ENCODE data around the gene TACC2. TPM values are rescaled to one million over a fixed set of nuclear protein-coding genes. Genes with fewer than 3 reads are reported as not detected.

TACC2 gene
- total and polyA plus RNA-seq, 3 experiments from 2014 or later: not detected

- Histone ChIP-seq H3K4me1 (ENCODE audit: insufficient read depth, low read length) (no peaks in the 10 kb centered on the region), H3K4me3 (ENCODE audit: low read length) (no peak overlapping the region), H3K27ac (ENCODE audit: low read depth, low read length) (no peak overlapping the region), H3K36me3 (ENCODE audit: insufficient read depth, low read length) (no peaks in the 10 kb centered on the region), H3K27me3 (ENCODE audit: insufficient read depth, low read length, poor library complexity, severe bottlenecking) (no peaks in the 10 kb centered on the region), H3K9me3 (ENCODE audit: low read length) (no peaks in the 10 kb centered on the region)
- POLR2A ChIA-PET: no interaction called here
- Mint-ChIP-seq H3K4me3 (no peak overlapping the region), H3K4me1 (no peaks in the 10 kb centered on the region), H3K36me3 (no peaks in the 10 kb centered on the region), H3K27me3 (peaks cover 0 to 5% of the 10 kb centered on the region in 2 donors), H3K9me3 (no peaks in the 10 kb centered on the region), H3K27ac (peak overlapping the region in 1 of 8 donors; percentile 48)
- CTCF ChIA-PET: no interaction called here
- DNase-seq: no peak
These were observed 203.1 kb downstream of the TACC2 start for GRCh38 chr10:122191936-122192541.

GRCh38 chr10:122194251-122194650 is 205.3 kb downstream of the TACC2 start:
- Histone ChIP-seq H3K4me3 (ENCODE audit: low read length) (no peak overlapping the region), H3K9me3 (ENCODE audit: low read length) (no peaks in the 10 kb centered on the region), H3K36me3 (ENCODE audit: insufficient read depth, low read length) (no peaks in the 10 kb centered on the region), H3K27me3 (ENCODE audit: insufficient read depth, low read length, poor library complexity, severe bottlenecking) (no peaks in the 10 kb centered on the region), H3K27ac (ENCODE audit: low read depth, low read length) (no peak overlapping the region), H3K4me1 (ENCODE audit: insufficient read depth, low read length) (no peaks in the 10 kb centered on the region)
- Mint-ChIP-seq H3K27me3 (peaks cover 0 to 5% of the 10 kb centered on the region in 2 donors), H3K27ac (no peak overlapping the region), H3K9me3 (no peaks in the 10 kb centered on the region), H3K36me3 (no peaks in the 10 kb centered on the region), H3K4me1 (no peaks in the 10 kb centered on the region), H3K4me3 (no peak overlapping the region)
- ChIA-PET CTCF (no interaction called here), POLR2A (no interaction called here)
- no peak for DNase-seq

- no peaks in the 10 kb centered on the region for H3K9me3 ChIP-seq (ENCODE audit: low read length)
- Mint-ChIP-seq H3K9me3 (no peaks in the 10 kb centered on the region), H3K36me3 (no peaks in the 10 kb centered on the region), H3K27me3 (peaks cover 0 to 5% of the 10 kb centered on the region in 2 donors), H3K4me3 (no peak overlapping the region), H3K27ac (peak overlapping the region in 1 of 8 donors; percentile 43), H3K4me1 (no peaks in the 10 kb centered on the region)
- H3K27me3 ChIP-seq (ENCODE audit: insufficient read depth, low read length, poor library complexity, severe bottlenecking): no peaks in the 10 kb centered on the region
- no peaks in the 10 kb centered on the region for H3K36me3 ChIP-seq (ENCODE audit: insufficient read depth, low read length)
- ChIA-PET POLR2A (no interaction called here), CTCF (no interaction called here)
- H3K4me3 ChIP-seq (ENCODE audit: low read length): no peak overlapping the region
- no peak overlapping the region for H3K27ac ChIP-seq (ENCODE audit: low read depth, low read length)
- no peak for DNase-seq
- no peaks in the 10 kb centered on the region for H3K4me1 ChIP-seq (ENCODE audit: insufficient read depth, low read length)
These were observed 207.3 kb downstream of the TACC2 start for GRCh38 chr10:122196218-122196617.

GRCh38 chr10:122197611-122198222 is 208.8 kb downstream of the TACC2 start:
- Mint-ChIP-seq H3K36me3 (no peaks in the 10 kb centered on the region), H3K9me3 (no peaks in the 10 kb centered on the region), H3K27ac (no peak overlapping the region), H3K27me3 (peaks cover 0 to 4% of the 10 kb centered on the region in 2 donors), H3K4me3 (no peak overlapping the region), H3K4me1 (no peaks in the 10 kb centered on the region)
- Histone ChIP-seq H3K9me3 (ENCODE audit: low read length) (no peaks in the 10 kb centered on the region), H3K4me1 (ENCODE audit: insufficient read depth, low read length) (no peaks in the 10 kb centered on the region), H3K27me3 (ENCODE audit: insufficient read depth, low read length, poor library complexity, severe bottlenecking) (no peaks in the 10 kb centered on the region), H3K27ac (ENCODE audit: low read depth, low read length) (no peak overlapping the region), H3K36me3 (ENCODE audit: insufficient read depth, low read length) (no peaks in the 10 kb centered on the region), H3K4me3 (ENCODE audit: low read length) (no peak overlapping the region)
- ChIA-PET POLR2A (no interaction called here), CTCF (no interaction called here)
- no peak for DNase-seq

GRCh38 chr10:122198631-122199030 is 209.7 kb downstream of the TACC2 start:
- H3K4me1 ChIP-seq (ENCODE audit: insufficient read depth, low read length): no peaks in the 10 kb centered on the region
- Mint-ChIP-seq H3K9me3 (no peaks in the 10 kb centered on the region), H3K36me3 (no peaks in the 10 kb centered on the region), H3K27ac (no peak overlapping the region), H3K4me3 (no peak overlapping the region), H3K4me1 (no peaks in the 10 kb centered on the region), H3K27me3 (no peaks in the 10 kb centered on the region)
- CTCF ChIA-PET: no interaction called here
- no peaks in the 10 kb centered on the region for H3K9me3 ChIP-seq (ENCODE audit: low read length)
- H3K36me3 ChIP-seq (ENCODE audit: insufficient read depth, low read length): no peaks in the 10 kb centered on the region
- no peak overlapping the region for H3K27ac ChIP-seq (ENCODE audit: low read depth, low read length)
- no peaks in the 10 kb centered on the region for H3K27me3 ChIP-seq (ENCODE audit: insufficient read depth, low read length, poor library complexity, severe bottlenecking)
- H3K4me3 ChIP-seq (ENCODE audit: low read length): no peak overlapping the region
- POLR2A ChIA-PET: no interaction called here
- DNase-seq: no peak

- Histone ChIP-seq H3K4me3 (ENCODE audit: low read length) (no peak overlapping the region), H3K4me1 (ENCODE audit: insufficient read depth, low read length) (no peaks in the 10 kb centered on the region), H3K27ac (ENCODE audit: low read depth, low read length) (no peak overlapping the region), H3K27me3 (ENCODE audit: insufficient read depth, low read length, poor library complexity, severe bottlenecking) (no peaks in the 10 kb centered on the region), H3K36me3 (ENCODE audit: insufficient read depth, low read length) (no peaks in the 10 kb centered on the region), H3K9me3 (ENCODE audit: low read length) (no peaks in the 10 kb centered on the region)
- H3K4me3 Mint-ChIP-seq: no peak overlapping the region
- CTCF ChIA-PET: no interaction called here
- H3K9me3 Mint-ChIP-seq: no peaks in the 10 kb centered on the region
- no peaks in the 10 kb centered on the region for H3K36me3 Mint-ChIP-seq
- H3K4me1 Mint-ChIP-seq: no peaks in the 10 kb centered on the region
- H3K27ac Mint-ChIP-seq: no peak overlapping the region
- no peak for DNase-seq
- POLR2A ChIA-PET: no interaction called here
- H3K27me3 Mint-ChIP-seq: no peaks in the 10 kb centered on the region
These were observed 210.1 kb downstream of the TACC2 start for GRCh38 chr10:122199070-122199469.

- POLR2A ChIA-PET: no interaction called here
- Histone ChIP-seq H3K27me3 (ENCODE audit: insufficient read depth, low read length, poor library complexity, severe bottlenecking) (no peaks in the 10 kb centered on the region), H3K9me3 (ENCODE audit: low read length) (no peaks in the 10 kb centered on the region)
These were observed 210.7 kb downstream of the TACC2 start for GRCh38 chr10:122199689-122200088.

GRCh38 chr10:122201401-122201800 is 212.4 kb downstream of the TACC2 start:
- POLR2A ChIA-PET: no interaction called here
- no peaks in the 10 kb centered on the region for H3K36me3 Mint-ChIP-seq
- H3K9me3 Mint-ChIP-seq: no peaks in the 10 kb centered on the region
- Histone ChIP-seq H3K27ac (ENCODE audit: low read depth, low read length) (no peak overlapping the region), H3K9me3 (ENCODE audit: low read length) (no peaks in the 10 kb centered on the region), H3K27me3 (ENCODE audit: insufficient read depth, low read length, poor library complexity, severe bottlenecking) (no peaks in the 10 kb centered on the region), H3K4me3 (ENCODE audit: low read length) (no peak overlapping the region), H3K36me3 (ENCODE audit: insufficient read depth, low read length) (no peaks in the 10 kb centered on the region), H3K4me1 (ENCODE audit: insufficient read depth, low read length) (no peaks in the 10 kb centered on the region)
- H3K27ac Mint-ChIP-seq: no peak overlapping the region
- H3K4me1 Mint-ChIP-seq: no peaks in the 10 kb centered on the region
- no peak for DNase-seq
- no peak overlapping the region for H3K4me3 Mint-ChIP-seq
- CTCF ChIA-PET: no interaction called here
- no peaks in the 10 kb centered on the region for H3K27me3 Mint-ChIP-seq

More at GRCh38 chr10:122199689-122200088, 210.7 kb downstream of the TACC2 start:
- Histone ChIP-seq H3K4me3 (ENCODE audit: low read length) (no peak overlapping the region), H3K27ac (ENCODE audit: low read depth, low read length) (no peak overlapping the region), H3K4me1 (ENCODE audit: insufficient read depth, low read length) (no peaks in the 10 kb centered on the region), H3K36me3 (ENCODE audit: insufficient read depth, low read length) (no peaks in the 10 kb centered on the region)
- no peaks in the 10 kb centered on the region for H3K4me1 Mint-ChIP-seq
- H3K9me3 Mint-ChIP-seq: no peaks in the 10 kb centered on the region
- H3K4me3 Mint-ChIP-seq: no peak overlapping the region
- H3K27ac Mint-ChIP-seq: no peak overlapping the region
- no peaks in the 10 kb centered on the region for H3K36me3 Mint-ChIP-seq
- H3K27me3 Mint-ChIP-seq: no peaks in the 10 kb centered on the region
- DNase-seq: no peak
- CTCF ChIA-PET: no interaction called here

Data from CD8-positive, alpha-beta memory T cell (primary cell).